KBM-7 (cell line): ENCODE results near the gene TBX2.
A peak's percentile ranks its signal among the peaks of the same experiment; 100 is the strongest.

Experiments used
- DNase-seq: peaks from one replicate; pipeline ENCODE4 v3.0.0-alpha.2; 2015
- in situ Hi-C: fragments of 300-500 bp; cut with MboI; formaldehyde crosslinking; loops from 2 replicates; pipeline ENCODE4 v1.14.3; 2020; ENCODE audit warnings: low sequenced_read_pairs, low pct_unique_long_range_greater_than_20kb, mixed read lengths

TBX2 gene

DNA sequence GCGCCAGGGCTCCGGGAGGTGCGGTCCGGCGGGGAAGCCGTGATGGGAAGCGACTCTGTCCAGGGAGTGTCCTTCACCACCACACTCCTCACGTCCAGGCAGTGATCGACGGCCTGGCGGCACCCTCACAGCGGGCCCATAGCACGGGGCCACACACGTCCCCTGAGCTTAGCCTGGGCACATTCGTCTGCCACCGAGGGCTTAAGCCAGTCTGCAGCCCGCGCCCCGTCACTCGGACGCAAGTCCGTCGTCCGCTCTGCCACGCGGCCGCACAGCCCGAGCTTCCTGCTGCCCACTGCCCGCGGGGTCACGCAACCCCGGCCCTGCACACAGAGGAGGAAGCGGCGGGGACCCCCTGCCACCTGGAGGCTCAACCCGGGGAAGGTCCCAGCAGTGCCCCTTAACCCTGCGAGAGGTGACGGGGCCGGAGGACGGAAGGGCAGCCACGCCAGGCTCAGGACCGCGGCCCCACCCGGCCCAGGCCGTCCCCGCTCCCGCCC, 3.0 kb upstream of the TBX2 start:
- DNase-seq = no peak
- in situ Hi-C loops = loop anchor here (25.0 kb wide), 2 partner anchors 384 to 684 kb away; no protein-coding TSS in a partner anchor

- in situ Hi-C loops = loop anchor here (25.0 kb wide), 2 partner anchors 385 to 685 kb away; no protein-coding TSS in a partner anchor
- DNase-seq = no peak
Observed at GRCh38 chr17:61397086-61397842, 2.4 kb upstream of the TBX2 start.

DNA sequence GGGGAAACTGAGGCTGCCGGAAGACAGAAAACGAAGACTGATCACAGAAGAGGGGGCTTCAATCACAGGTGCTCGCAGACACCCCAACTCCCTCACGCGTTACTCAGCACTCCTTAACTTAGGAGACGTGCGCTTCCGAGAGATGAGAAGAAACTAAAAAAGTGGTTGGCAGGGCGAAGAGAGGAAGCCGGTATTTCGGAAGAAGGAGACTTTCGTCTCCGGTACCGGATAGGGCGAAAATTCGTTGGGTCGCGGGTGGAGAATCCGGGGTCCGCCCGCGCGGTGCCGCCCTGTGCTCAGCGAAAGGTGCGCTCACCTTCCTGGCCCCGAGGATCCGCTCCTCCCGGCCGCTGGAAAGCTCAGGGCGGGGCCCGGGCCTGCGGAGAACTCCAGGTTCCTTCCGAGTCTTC, 917 bp upstream of the TBX2 start:
- DNase-seq = peak; percentile 34
- in situ Hi-C loops = loop anchor here (25.0 kb wide), 2 partner anchors 386 to 686 kb away; no protein-coding TSS in a partner anchor

DNA sequence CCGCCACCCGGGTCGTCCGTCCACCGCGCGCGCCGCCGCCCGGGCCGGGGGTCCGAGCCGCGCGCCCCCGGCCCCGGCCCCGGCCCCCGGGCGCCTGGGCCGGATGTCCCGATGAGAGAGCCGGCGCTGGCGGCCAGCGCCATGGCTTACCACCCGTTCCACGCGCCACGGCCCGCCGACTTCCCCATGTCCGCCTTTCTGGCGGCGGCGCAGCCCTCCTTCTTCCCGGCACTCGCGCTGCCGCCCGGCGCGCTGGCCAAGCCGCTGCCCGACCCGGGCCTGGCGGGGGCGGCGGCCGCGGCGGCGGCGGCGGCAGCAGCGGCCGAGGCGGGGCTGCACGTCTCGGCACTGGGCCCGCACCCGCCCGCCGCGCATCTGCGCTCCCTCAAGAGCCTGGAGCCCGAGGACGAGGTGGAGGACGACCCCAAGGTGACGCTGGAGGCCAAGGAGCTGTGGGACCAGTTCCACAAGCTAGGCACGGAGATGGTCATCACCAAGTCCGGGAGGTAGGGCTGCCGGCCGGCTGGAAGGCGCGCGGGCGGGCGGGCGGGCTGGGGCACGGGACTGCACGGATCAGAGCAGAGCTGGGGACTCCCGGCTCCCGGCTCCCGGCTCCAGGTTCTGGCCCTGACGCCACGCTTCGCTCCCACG, 548 bp downstream of the TBX2 start:
- no peak for DNase-seq

GRCh38 chr17:61400717-61401388, 1.2 kb downstream of the TBX2 start:
- DNase-seq = no peak
- in situ Hi-C loops = loop anchor here (25.0 kb wide), 2 partner anchors 161 to 436 kb away; no protein-coding TSS in a partner anchor

More for the DNA sequence above, 548 bp downstream of the TBX2 start:
- in situ Hi-C loops = loop anchor here (25.0 kb wide), 2 partner anchors 162 to 437 kb away; no protein-coding TSS in a partner anchor

DNA sequence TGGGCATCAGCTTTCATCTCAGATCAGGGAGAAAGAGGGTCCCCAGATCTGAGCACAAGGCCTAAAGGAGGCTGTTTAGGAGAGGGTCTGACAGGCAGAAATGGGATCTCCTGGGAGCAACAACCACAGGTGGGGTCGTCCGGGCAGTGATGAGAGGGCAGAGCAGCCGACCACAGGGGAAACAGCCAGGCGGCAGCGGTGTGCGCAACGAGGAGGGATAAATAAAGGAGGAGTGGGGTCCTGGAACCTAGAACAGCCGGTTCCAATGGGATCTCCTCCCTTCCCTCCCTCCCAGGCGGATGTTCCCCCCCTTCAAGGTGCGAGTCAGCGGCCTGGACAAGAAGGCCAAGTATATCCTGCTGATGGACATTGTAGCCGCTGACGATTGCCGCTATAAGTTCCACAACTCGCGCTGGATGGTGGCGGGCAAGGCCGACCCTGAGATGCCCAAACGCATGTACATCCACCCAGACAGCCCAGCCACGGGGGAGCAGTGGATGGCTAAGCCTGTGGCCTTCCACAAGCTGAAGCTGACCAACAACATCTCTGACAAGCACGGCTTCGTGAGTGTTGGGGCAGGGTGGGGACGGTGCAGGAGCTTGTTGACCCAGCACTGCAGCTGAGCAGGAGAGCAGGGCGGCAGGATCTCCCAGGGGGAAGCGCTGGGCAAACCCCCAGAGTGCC, 1.9 kb downstream of the TBX2 start:
- in situ Hi-C loops = loop anchor here (25.0 kb wide), 2 partner anchors 161 to 436 kb away; no protein-coding TSS in a partner anchor
- DNase-seq = no peak

DNA sequence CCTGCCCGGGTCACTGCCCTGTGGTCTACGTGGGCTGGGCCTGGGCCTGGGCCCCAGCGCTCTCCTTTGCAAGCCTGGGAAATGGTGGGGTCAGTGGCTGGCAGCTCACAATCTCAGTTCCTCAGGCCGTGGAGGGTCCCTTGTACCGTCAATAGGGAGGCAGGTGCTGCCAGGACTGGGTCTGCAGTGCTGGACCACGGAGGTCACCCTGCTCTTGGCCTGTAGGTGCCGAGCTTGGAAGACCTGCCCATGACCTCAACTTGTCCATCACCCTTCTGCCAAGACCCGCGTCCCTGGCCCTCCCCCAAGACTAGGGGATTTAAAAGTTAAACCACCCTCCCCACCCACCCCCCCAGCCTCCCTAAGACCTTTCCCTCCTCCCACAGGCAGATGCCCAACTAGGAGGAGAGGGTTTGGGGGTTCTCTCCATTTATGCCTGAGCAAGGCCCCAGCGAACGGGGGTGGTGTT, 2.5 kb downstream of the TBX2 start:
- in situ Hi-C loops = loop anchor here (25.0 kb wide), 2 partner anchors 160 to 435 kb away; no protein-coding TSS in a partner anchor
- no peak for DNase-seq

DNA sequence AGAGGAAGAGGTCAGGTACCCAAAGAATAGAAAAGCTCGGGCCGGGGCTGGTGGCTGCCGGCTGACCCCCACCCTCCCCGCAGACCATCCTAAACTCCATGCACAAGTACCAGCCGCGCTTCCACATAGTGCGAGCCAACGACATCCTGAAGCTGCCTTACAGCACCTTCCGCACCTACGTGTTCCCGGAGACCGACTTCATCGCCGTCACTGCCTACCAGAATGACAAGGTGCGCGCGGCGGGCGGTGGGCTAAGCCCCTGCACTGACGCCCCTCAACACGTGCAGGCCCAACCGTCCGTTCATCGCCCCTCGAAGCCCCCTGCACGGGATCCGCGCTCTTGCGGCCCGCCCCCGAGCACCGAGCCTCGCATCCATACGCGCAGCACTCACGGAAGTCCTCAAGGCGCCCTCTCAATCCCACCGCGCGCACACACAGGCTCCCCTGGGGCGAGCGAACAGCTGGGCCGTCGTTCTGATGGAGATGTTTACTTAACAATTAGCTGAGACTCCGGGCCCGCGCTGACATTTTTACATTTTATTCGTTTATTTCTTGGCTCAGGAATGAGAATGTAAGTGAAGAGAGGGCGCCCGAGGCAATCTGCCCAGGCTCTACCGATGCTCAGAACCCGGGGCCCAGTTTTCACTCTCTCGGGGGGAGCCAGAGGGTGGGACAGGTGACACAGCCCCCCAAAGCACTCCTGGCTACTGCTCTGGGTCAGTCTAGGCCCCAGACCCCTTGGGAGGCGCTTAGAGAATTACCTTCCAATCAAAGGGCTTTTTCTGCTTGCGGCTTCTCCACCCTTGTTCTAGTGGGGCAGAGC, 3.5 kb downstream of the TBX2 start:
- no peak for DNase-seq
- in situ Hi-C loops = loop anchor here (25.0 kb wide), 2 partner anchors 159 to 434 kb away; no protein-coding TSS in a partner anchor

DNA sequence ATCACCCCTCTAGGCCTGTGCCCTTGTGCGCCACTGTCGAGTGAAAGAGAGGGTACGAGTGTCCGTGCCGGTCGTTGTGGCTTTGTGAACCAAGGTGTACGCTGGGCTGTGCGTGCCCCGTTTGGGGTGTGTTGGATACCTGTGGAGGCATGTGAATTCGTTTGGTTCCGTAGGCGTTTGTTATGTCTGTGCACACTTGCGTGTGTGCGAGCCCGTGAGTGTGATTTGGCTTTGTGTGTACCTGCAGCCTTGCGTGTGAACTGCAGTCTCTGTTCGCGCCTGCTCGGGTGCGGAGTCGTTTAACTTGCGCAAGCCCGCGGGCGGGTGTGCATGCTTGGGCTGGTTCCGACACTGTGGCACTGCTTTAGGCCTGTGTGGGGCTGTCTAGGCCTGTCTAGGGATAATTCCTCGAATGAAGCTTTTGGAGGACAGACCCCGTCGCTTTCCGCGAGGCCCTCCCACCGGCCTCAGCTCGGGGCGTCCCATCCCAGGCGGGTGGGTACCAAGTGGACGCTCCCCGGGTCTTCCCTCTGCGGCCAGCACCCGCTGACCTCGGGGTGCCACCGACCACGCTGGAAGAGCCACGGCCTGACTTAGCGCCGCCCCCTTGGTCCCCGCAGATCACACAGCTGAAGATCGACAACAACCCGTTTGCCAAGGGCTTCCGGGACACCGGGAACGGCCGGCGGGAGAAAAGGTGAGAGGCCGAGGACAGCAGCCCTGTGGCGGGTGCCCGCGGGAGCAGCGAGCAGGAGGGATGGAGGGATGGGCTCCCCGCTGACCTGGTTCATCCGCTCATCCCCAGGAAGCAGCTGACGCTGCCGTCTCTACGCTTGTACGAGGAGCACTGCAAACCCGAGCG, 4.4 kb downstream of the TBX2 start:
- no peak for DNase-seq
- in situ Hi-C loops = loop anchor here (25.0 kb wide), 2 partner anchors 158 to 433 kb away; no protein-coding TSS in a partner anchor

DNA sequence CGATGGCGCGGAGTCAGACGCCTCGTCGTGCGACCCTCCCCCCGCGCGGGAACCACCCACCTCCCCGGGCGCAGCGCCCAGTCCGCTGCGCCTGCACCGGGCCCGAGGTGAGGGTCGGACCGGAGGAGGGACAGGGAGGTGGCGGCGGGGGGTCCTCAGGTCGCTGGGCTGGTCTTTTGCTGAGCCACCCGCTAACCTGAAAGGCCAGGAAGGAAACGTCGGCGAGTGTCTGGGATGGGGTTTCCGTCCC, 4.9 kb downstream of the TBX2 start:
- no peak for DNase-seq
- in situ Hi-C loops = loop anchor here (25.0 kb wide), 2 partner anchors 158 to 433 kb away; no protein-coding TSS in a partner anchor

- DNase-seq = no peak
- in situ Hi-C loops = loop anchor here (25.0 kb wide), 2 partner anchors 157 to 432 kb away; no protein-coding TSS in a partner anchor
Observed at GRCh38 chr17:61404913-61405685, 5.5 kb downstream of the TBX2 start.

DNA sequence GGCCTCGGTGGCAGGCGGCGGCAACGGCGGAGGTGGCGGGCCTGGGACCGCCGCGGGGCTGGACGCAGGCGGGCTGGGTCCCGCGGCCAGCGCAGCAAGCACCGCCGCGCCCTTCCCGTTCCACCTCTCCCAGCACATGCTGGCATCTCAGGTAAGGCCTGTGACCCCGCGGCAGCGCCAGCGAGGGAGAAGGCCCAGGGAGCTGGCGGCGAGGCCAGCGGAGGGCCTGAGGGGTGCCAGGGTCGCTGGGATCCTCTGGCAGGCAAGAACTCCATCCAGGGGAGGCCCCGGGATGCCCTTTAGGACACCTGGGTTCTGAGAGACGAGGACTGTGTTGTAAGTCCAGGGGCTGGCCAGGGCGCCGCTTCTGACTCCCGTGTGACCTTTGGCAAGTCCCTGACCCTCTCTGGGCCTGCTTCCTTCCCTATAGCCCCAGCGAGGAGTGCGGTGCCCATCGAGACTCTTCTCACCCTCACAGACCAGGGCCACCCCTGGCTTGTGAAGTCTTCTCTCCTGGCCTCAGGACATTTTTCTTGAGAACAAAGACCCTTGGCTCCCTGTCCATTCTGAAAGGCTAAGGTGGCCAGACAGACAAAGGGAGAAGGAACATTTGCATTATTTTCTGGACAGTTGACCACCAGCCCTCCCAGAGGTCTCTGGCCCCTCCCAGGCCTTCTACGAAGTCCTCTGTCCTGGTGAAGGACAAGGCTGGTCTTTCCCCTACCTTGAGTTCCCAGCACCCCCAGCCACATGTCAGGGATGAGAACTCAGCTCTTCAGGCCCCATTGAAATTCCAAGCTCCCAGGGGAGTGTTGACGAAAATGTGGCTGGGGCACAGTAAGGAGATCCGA, 6.3 kb downstream of the TBX2 start:
- no peak for DNase-seq
- in situ Hi-C loops = loop anchor here (25.0 kb wide), 2 partner anchors 156 to 431 kb away; no protein-coding TSS in a partner anchor

DNA sequence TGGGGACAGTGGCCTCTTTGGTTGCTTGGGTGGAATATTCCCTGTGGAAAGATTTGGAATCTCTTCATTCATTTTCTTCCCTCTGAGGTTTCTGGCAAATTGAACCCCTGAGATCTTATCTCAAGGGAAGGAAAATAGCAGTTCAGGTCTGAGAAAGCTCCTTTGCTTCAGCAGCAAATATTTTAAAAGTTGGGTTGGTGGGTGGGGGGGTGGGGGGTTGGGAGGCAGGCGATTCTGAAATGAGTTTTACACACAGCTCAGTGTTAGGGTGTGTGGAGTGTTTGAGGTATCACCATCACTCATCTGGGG, 6.8 kb downstream of the TBX2 start:
- DNase-seq = no peak
- in situ Hi-C loops = loop anchor here (25.0 kb wide), 2 partner anchors 156 to 431 kb away; no protein-coding TSS in a partner anchor

DNA sequence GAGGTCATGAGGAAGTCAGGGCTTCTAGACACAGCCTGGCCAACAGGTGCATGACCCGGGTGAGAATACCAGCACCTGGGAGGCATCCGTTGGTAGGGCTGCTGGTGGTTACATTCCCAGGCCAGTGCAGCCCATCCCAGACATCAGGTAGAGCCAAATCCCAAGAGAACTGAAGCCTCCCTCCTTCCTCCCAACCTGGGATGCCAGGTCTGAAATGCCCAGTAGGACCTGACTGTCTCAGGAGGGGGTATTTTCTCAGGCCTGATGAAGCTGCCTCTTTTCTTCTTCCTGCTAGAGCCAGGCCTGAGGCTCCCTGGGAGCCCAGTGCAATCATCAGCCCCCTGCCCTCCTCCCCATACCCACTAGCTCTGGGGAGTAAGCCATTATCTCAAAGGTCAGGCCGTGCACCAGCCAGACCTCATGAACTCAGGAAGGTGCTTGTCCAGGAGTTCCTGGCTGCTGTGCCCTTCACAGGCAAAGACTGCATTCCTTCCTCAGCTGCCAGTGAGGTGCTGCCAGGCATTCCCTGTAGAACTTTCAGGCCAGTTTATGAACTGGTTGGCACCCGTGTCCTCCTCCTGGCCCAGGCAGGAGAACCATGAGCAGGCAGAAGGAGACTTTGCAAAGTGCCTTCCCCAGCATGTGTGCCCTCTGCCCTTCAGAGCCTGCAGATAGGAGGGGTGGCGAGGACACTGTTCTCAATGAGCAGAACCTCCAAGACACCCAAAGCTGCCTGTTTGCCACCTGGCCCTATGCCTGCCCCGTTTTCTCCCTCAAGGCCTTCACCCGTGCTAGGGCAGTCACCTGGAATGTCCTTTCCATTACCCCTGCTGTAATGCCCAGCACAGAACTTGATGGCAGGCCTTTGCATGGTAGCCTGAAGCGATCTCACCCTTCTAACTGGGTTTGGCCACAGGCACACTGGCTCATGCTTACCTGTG, 7.6 kb downstream of the TBX2 start:
- no peak for DNase-seq
- in situ Hi-C loops = loop anchor here (25.0 kb wide), 2 partner anchors 155 to 430 kb away; no protein-coding TSS in a partner anchor
